H9 (cell line): ENCODE measurements around the gene PPARA. TPM values are rescaled to one million over a fixed set of nuclear protein-coding genes. Genes with fewer than 3 reads are reported as not detected.

ENCODE experiments used
- DNase-seq: peaks from one replicate; pipeline ENCODE4 v3.0.0-alpha.2; 2017
- H2AFZ ChIP-seq: one replicate; pipeline ENCODE4 v1.6.1; 2013; ENCODE audit warnings: mild to moderate bottlenecking, low read length, control low read depth, moderate library complexity
- H2AK5ac ChIP-seq: 2 replicates; pipeline ENCODE4 v1.6.1; 2013; ENCODE audit warnings: low read length, control low read depth, mixed read lengths; ENCODE audit not compliant: insufficient read length
- H2BK120ac ChIP-seq: one replicate; pipeline ENCODE4 v1.6.1; 2013; ENCODE audit warnings: low read depth, mild to moderate bottlenecking, low read length, control low read depth, inconsistent platforms; ENCODE audit not compliant: poor library complexity, severe bottlenecking
- H2BK12ac ChIP-seq: 2 replicates; pipeline ENCODE4 v1.6.1; 2013; ENCODE audit warnings: low read length, control low read depth, mixed read lengths, low read depth; ENCODE audit not compliant: insufficient read length
- H2BK15ac ChIP-seq: 2 replicates; pipeline ENCODE4 v1.6.1; 2013; ENCODE audit warnings: low read depth, low read length, control low read depth
- H2BK20ac ChIP-seq: one replicate; pipeline ENCODE4 v1.6.1; 2013; ENCODE audit warnings: low read depth, mild to moderate bottlenecking, low read length, control low read depth, inconsistent platforms; ENCODE audit not compliant: poor library complexity, severe bottlenecking
- H2BK5ac ChIP-seq: 2 replicates; pipeline ENCODE4 v1.6.1; 2013; ENCODE audit warnings: low read length, control low read depth, mixed read lengths; ENCODE audit not compliant: insufficient read length
- H3K14ac ChIP-seq: 2 replicates; pipeline ENCODE4 v1.6.1; 2013; ENCODE audit warnings: low read length, control low read depth; ENCODE audit not compliant: insufficient read depth
- H3K18ac ChIP-seq: 2 replicates; pipeline ENCODE4 v1.6.1; 2013; ENCODE audit warnings: low read depth, mild to moderate bottlenecking, mixed read lengths, low read length, control low read depth; ENCODE audit not compliant: insufficient read length
- H3K23ac ChIP-seq: 2 replicates; pipeline ENCODE4 v1.6.1; 2013; ENCODE audit warnings: low read length, control low read depth, mixed read lengths, low read depth; ENCODE audit not compliant: insufficient read length
- H3K23me2 ChIP-seq: 2 replicates; pipeline ENCODE4 v1.6.1; 2013; ENCODE audit warnings: low read depth, mild to moderate bottlenecking, mixed read lengths, low read length, control low read depth; ENCODE audit not compliant: insufficient read length, poor library complexity, severe bottlenecking
- H3K27ac ChIP-seq: 2 replicates; pipeline ENCODE4 v1.5.1; 2013; ENCODE audit warnings: low read length, control low read depth, mixed read lengths, low read depth; ENCODE audit not compliant: insufficient read length
- H3K27me3 ChIP-seq: 2 replicates; pipeline ENCODE4 v1.6.1; 2013; ENCODE audit warnings: low read length, control low read depth, inconsistent platforms; ENCODE audit not compliant: insufficient read depth
- H3K4ac ChIP-seq: 2 replicates; pipeline ENCODE4 v1.6.1; 2013; ENCODE audit warnings: low read depth, mild to moderate bottlenecking, control low read depth, inconsistent platforms, low read length, moderate library complexity
- H3K4me1 ChIP-seq: 2 replicates; pipeline ENCODE4 v1.6.1; 2013; ENCODE audit warnings: low read length, control low read depth, inconsistent platforms; ENCODE audit not compliant: insufficient read depth
- H3K4me2 ChIP-seq: 2 replicates; pipeline ENCODE4 v1.6.1; 2013; ENCODE audit warnings: low read length, control low read depth, mixed read lengths; ENCODE audit not compliant: insufficient read length, insufficient read depth
- H3K56ac ChIP-seq: 2 replicates; pipeline ENCODE4 v1.6.1; 2013; ENCODE audit warnings: low read depth, mild to moderate bottlenecking, mixed read lengths, low read length, control low read depth; ENCODE audit not compliant: insufficient read length
- H3K79me1 ChIP-seq: 2 replicates; pipeline ENCODE4 v1.6.1; 2013; ENCODE audit warnings: low read depth, mild to moderate bottlenecking, moderate library complexity, low read length, control low read depth, inconsistent platforms; ENCODE audit not compliant: insufficient read depth, poor library complexity, severe bottlenecking
- H3K79me2 ChIP-seq: 2 replicates; pipeline ENCODE4 v1.6.1; 2013; ENCODE audit warnings: low read length, control low read depth, inconsistent platforms; ENCODE audit not compliant: insufficient read depth
- H3K9ac ChIP-seq: 2 replicates; pipeline ENCODE4 v1.6.1; 2013; ENCODE audit warnings: low read length, control low read depth, mixed read lengths; ENCODE audit not compliant: insufficient read length; ENCODE audit errors: extremely low read depth
- H3K9me3 ChIP-seq: one replicate; pipeline ENCODE4 v1.6.1; 2013; ENCODE audit warnings: low read depth, low read length, inconsistent platforms; ENCODE audit not compliant: control insufficient read depth
- H3T11ph ChIP-seq: one replicate; pipeline ENCODE4 v1.6.1; 2013; ENCODE audit warnings: mild to moderate bottlenecking, low read length, control low read depth, inconsistent platforms
- H4K20me1 ChIP-seq: one replicate; pipeline ENCODE4 v1.6.1; 2013; ENCODE audit not compliant: control insufficient read depth, insufficient read length, insufficient read depth
- H4K5ac ChIP-seq: 2 replicates; pipeline ENCODE4 v1.6.1; 2013; ENCODE audit warnings: low read depth, mild to moderate bottlenecking, mixed read lengths, low read length, control low read depth; ENCODE audit not compliant: insufficient read length
- H4K8ac ChIP-seq: replicated peaks from 2 replicates; pipeline ENCODE4 v1.6.1; 2013; ENCODE audit warnings: low read length, control low read depth, mixed read lengths, low read depth; ENCODE audit not compliant: insufficient read length
- H4K91ac ChIP-seq: 2 replicates; pipeline ENCODE4 v1.6.1; 2013; ENCODE audit warnings: low read depth, mild to moderate bottlenecking, moderate library complexity, mixed read lengths, low read length, control low read depth; ENCODE audit not compliant: insufficient read length
- H3K27ac Mint-ChIP-seq, 3 experiments: 2 replicates in 2 of 3; 3 replicates in 1 of 3; pipeline ENCODE4 v1.8.0; 2020 to 2021; ENCODE audit warnings: mixed read lengths in 3 of 3, mild to moderate bottlenecking in 1 of 3, moderate library complexity in 1 of 3
- H3K27me3 Mint-ChIP-seq: 2 replicates; pipeline ENCODE4 v1.8.0; 2021; ENCODE audit warnings: low read depth, mild to moderate bottlenecking, moderate library complexity, mixed read lengths
- H3K36me3 Mint-ChIP-seq, 3 experiments: 2 replicates in 2 of 3; 3 replicates in 1 of 3; pipeline ENCODE4 v1.8.0; 2020 to 2021; ENCODE audit warnings: low read depth in 3 of 3, mixed read lengths in 3 of 3; ENCODE audit not compliant: insufficient read depth in 1 of 3
- H3K4me1 Mint-ChIP-seq, 2 experiments: 2 replicates each; pipeline ENCODE4 v1.8.0; 2020; ENCODE audit warnings: mixed read lengths in 2 of 2
- H3K4me3 Mint-ChIP-seq, 2 experiments: 2 replicates in 1 of 2; 3 replicates in 1 of 2; pipeline ENCODE4 v1.8.0; 2020 to 2021; ENCODE audit warnings: mild to moderate bottlenecking in 2 of 2, mixed read lengths in 2 of 2, moderate library complexity in 1 of 2
- H3K9me3 Mint-ChIP-seq, 2 experiments: 2 replicates in 1 of 2; 3 replicates in 1 of 2; pipeline ENCODE4 v1.8.0; 2020; ENCODE audit warnings: mild to moderate bottlenecking in 2 of 2, mixed read lengths in 2 of 2, moderate library complexity in 1 of 2
- WGBS: extraction: QIAGEN DNeasy Blood & Tissue Kit; methylation state at CpG from one replicate; pipeline ENCODE4 v1.1.7; 2013; ENCODE audit warnings: missing lambda C conversion rate, low lambda C conversion rate, mixed read lengths; ENCODE audit not compliant: insufficient read length; ENCODE audit errors: extremely low coverage; 5-methylcytosine and 5-hydroxymethylcytosine counted together
- total RNA-seq: library from RNA; stranded (reverse); gene quantifications from 2 replicates; pipeline ENCODE4 v1.2.1, GENCODE V29; 2021
- TF ChIP-seq, protein P1 (sequence below): fragments of 200-600 bp; sonication (generic); conservative IDR thresholded peaks from 3 replicates; pipeline ENCODE4 v1.8.0; 2021; ENCODE audit warnings: antibody characterized with exemption, mild to moderate bottlenecking

PPARA gene
- total RNA-seq, 1 experiment from 2014 or later: 7.3 TPM

DNA sequence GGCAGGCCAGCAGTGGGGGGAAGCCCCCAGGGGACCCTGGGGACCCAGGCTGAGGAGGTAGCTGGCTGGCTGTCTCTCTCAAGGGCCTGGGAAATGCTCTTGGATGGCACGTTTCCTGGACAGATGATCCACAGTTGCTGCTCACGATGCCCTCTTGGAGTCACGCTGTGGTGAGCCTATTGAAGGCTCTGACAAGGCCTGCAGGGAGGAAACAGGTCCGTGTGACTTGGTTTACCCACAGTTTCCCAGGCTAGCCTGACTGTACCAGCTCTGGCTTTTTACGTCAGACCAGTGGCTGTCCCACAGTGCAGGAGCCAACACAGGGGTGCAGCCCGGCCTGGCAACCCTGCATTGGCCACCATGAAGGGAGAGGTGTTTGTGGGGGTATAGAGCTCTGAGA is 29.2 kb upstream of the PPARA start:
- Histone ChIP-seq H4K8ac (no peak overlapping the region), H3K9ac (no peak overlapping the region), H2AK5ac (no peak overlapping the region), H3K79me2 (no peaks in the 10 kb centered on the region), H3K79me1 (no peaks in the 10 kb centered on the region), H3K4ac (no peak overlapping the region), H4K5ac (no peak overlapping the region), H4K20me1 (no peaks in the 10 kb centered on the region), H3K27me3 (no peaks in the 10 kb centered on the region), H3K23ac (no peak overlapping the region), H3T11ph (no peak overlapping the region), H3K14ac (no peak overlapping the region), H3K56ac (no peak overlapping the region), H2BK20ac (no peak overlapping the region), H2BK15ac (no peak overlapping the region), H3K23me2 (no peaks in the 10 kb centered on the region), H4K91ac (no peak overlapping the region), H3K18ac (no peak overlapping the region), H2BK120ac (no peak overlapping the region), H3K4me2 (no peak overlapping the region), H2AFZ (no peak overlapping the region), H3K9me3 (no peaks in the 10 kb centered on the region), H3K27ac (no peak overlapping the region), H2BK12ac (no peak overlapping the region), H2BK5ac (no peak overlapping the region), H3K4me1 (no peaks in the 10 kb centered on the region)
- peaks cover 0 to 5% of the 10 kb centered on the region in 2 experiments; a peak in 1 of 4 replicates for H3K4me1 Mint-ChIP-seq
- H3K4me3 Mint-ChIP-seq: no peak overlapping the region
- H3K9me3 Mint-ChIP-seq: no peaks in the 10 kb centered on the region
- no peaks in the 10 kb centered on the region for H3K36me3 Mint-ChIP-seq
- H3K27ac Mint-ChIP-seq: no peak overlapping the region
- TF ChIP-seq, protein P1, sequence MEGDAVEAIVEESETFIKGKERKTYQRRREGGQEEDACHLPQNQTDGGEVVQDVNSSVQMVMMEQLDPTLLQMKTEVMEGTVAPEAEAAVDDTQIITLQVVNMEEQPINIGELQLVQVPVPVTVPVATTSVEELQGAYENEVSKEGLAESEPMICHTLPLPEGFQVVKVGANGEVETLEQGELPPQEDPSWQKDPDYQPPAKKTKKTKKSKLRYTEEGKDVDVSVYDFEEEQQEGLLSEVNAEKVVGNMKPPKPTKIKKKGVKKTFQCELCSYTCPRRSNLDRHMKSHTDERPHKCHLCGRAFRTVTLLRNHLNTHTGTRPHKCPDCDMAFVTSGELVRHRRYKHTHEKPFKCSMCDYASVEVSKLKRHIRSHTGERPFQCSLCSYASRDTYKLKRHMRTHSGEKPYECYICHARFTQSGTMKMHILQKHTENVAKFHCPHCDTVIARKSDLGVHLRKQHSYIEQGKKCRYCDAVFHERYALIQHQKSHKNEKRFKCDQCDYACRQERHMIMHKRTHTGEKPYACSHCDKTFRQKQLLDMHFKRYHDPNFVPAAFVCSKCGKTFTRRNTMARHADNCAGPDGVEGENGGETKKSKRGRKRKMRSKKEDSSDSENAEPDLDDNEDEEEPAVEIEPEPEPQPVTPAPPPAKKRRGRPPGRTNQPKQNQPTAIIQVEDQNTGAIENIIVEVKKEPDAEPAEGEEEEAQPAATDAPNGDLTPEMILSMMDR: no peak
- peaks cover 6% of the 10 kb centered on the region for H3K27me3 Mint-ChIP-seq
- WGBS: no CpG with 5 or more reads among the region's 6 CpGs
- DNase-seq: no peak
